OCI-LY1 (cell line): Measurements from ENCODE around the gene SNU13.

Source experiments
- CTCF ChIP-seq: fragments of 200-600 bp; sonication (generic), shearing (Covaris generic); IDR thresholded peaks from 2 replicates; pipeline ENCODE4 v1.5.1; 2017; ENCODE audit warnings: mild to moderate bottlenecking, antibody characterized with exemption, low read length, moderate library complexity, mixed read lengths
- EZH2 ChIP-seq: fragments of 200-600 bp; sonication (generic), shearing (Covaris generic); IDR thresholded peaks from 2 replicates; pipeline ENCODE4 v1.8.0; 2017; ENCODE audit warnings: borderline replicate concordance, mixed run types, mild to moderate bottlenecking, antibody characterized with exemption, low read length, moderate library complexity, mixed read lengths

DNA sequence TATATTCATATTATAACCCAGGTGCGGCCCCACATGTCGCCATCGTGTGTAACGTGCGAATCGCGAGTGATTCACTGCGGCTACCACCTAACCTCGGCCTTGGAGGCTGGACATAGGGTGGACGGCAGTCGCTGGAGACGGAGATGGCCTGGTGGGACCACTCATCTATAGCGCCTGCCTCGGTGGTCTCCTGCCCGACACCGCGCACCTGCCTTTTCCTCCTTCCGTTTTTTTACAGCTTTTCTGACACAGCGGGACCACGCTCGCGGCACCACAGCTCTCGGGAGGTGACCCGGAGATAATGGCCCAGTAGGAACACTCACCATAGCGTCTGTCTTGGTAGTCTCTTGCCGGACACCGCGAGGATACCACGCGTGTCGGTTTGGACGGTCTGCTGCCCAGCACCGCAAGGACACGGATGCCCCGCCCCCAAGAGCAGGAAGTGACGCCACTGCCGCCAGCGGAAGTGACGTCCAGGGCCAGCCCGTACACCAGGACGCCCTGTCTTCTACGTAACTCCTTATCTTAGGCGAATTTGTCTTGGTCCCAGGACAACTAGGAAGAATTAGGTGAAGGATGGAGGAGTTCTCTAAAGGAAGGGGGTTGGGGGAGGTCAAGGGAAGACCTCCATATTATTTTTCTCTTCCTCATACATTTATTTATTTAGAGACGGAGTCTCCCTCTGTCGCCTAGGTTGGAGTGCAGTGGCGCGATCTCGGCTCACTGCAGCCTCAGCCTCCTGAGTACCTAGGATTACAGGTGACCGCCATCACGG lies 6.4 kb downstream of the SNU13 start:
- TF ChIP-seq CTCF, result no peak
- TF ChIP-seq EZH2, result no peak
